HepG2 (cell line): ENCODE data around the gene STKLD1. TPM values are rescaled to one million over a fixed set of nuclear protein-coding genes. Genes with fewer than 3 reads are reported as not detected.

Source experiments
- CTCF ChIP-seq: sonication (generic); formaldehyde crosslinking; IDR thresholded peaks from 2 replicates; pipeline ENCODE4 v1.5.0; 2020; ENCODE audit warnings: mild to moderate bottlenecking, missing genetic modification reagents, moderate library complexity
- GFI1 ChIP-seq: sonication (generic); formaldehyde crosslinking; IDR thresholded peaks from 2 replicates; pipeline ENCODE4 v1.5.0; 2020; ENCODE audit warnings: missing genetic modification reagents, mild to moderate bottlenecking, borderline replicate concordance
- IRF9 ChIP-seq: sonication (generic); formaldehyde crosslinking; IDR thresholded peaks from 2 replicates; pipeline ENCODE4 v1.8.0; 2022; ENCODE audit warnings: missing genetic modification reagents, mild to moderate bottlenecking, borderline replicate concordance
- JARID2 ChIP-seq: sonication (generic); formaldehyde crosslinking; IDR thresholded peaks from 2 replicates; pipeline ENCODE4 v1.8.1; 2023; ENCODE audit warnings: missing genetic modification reagents, inconsistent platforms; ENCODE audit not compliant: insufficient replicate concordance
- SP140L ChIP-seq: sonication (generic); formaldehyde crosslinking; IDR thresholded peaks from 2 replicates; pipeline ENCODE4 v1.4.0; 2020; ENCODE audit warnings: missing genetic modification reagents, borderline replicate concordance
- ZIK1 ChIP-seq: sonication (generic); formaldehyde crosslinking; IDR thresholded peaks from 2 replicates; pipeline ENCODE4 v1.5.0; 2020; ENCODE audit warnings: mild to moderate bottlenecking, low read depth, missing genetic modification reagents, borderline replicate concordance
- ZNF574 ChIP-seq: sonication (generic); formaldehyde crosslinking; IDR thresholded peaks from 2 replicates; pipeline ENCODE4 v1.4.0; 2020; ENCODE audit warnings: missing genetic modification reagents
- ZNF607 ChIP-seq: sonication (generic); formaldehyde crosslinking; IDR thresholded peaks from 2 replicates; pipeline ENCODE4 v1.5.1; 2020; ENCODE audit warnings: missing genetic modification reagents, mild to moderate bottlenecking, borderline replicate concordance
- ZNF629 ChIP-seq: sonication (generic); formaldehyde crosslinking; conservative IDR thresholded peaks from 2 replicates; pipeline ENCODE4 v1.5.0; 2020; ENCODE audit warnings: missing genetic modification reagents
- ZNF7 ChIP-seq: IDR thresholded peaks from 2 replicates; pipeline ENCODE4 v1.6.1; 2016; ENCODE audit warnings: missing biosample characterization, missing genetic modification reagents
- ZSCAN31 ChIP-seq: sonication (generic); formaldehyde crosslinking; IDR thresholded peaks from 2 replicates; pipeline ENCODE4 v1.5.0; 2020; ENCODE audit warnings: low read depth, mild to moderate bottlenecking, missing genetic modification reagents
- polyA plus RNA-seq, 8 experiments: library from polyadenylated mRNA; depleted of rRNA in 3 of 8; stranded (reverse) in 7 of 8; unstranded in 1 of 8; fragments of >200 nt; fragmentation: Illumina TruSeq in 4 of 8; extraction: Trizol in 4 of 8; gene quantifications; 2 replicates each; pipeline versions ENCODE4 v1.2.1 to v1.2.3, GENCODE V29; 2011 to 2016; ENCODE audit warnings: low read depth in 4 of 8, missing spikeins in 1 of 8, mixed read lengths in 1 of 8; ENCODE audit not compliant: insufficient read depth in 1 of 8
- total RNA-seq, 5 experiments: library from RNA; depleted of rRNA; stranded (reverse); fragments of >200 nt; fragmentation: Illumina TruSeq; extraction: Trizol; gene quantifications; 2 replicates each; pipeline ENCODE4 v1.2.3, GENCODE V29; 2016; ENCODE audit warnings: low read depth in 1 of 5
- TF ChIP-seq, protein P1 (sequence below): sonication (generic); formaldehyde crosslinking; IDR thresholded peaks from 2 replicates; pipeline ENCODE4 v1.5.0; 2020; ENCODE audit warnings: missing genetic modification reagents
- TF ChIP-seq, protein P2 (sequence below): sonication (generic); formaldehyde crosslinking; conservative IDR thresholded peaks from 2 replicates; pipeline ENCODE4 v1.4.0; 2020; ENCODE audit warnings: missing genetic modification reagents
- TF ChIP-seq, protein P3 (sequence below): sonication (generic); formaldehyde crosslinking; IDR thresholded peaks from 2 replicates; pipeline ENCODE4 v1.4.0; 2020; ENCODE audit warnings: missing genetic modification reagents

Gene STKLD1
- total and polyA plus RNA-seq, 2 of the 13 experiments (the other 11 are each of a cell fraction or from before 2014, with no cell fraction given): 1.5 to 2.2 TPM

DNA sequence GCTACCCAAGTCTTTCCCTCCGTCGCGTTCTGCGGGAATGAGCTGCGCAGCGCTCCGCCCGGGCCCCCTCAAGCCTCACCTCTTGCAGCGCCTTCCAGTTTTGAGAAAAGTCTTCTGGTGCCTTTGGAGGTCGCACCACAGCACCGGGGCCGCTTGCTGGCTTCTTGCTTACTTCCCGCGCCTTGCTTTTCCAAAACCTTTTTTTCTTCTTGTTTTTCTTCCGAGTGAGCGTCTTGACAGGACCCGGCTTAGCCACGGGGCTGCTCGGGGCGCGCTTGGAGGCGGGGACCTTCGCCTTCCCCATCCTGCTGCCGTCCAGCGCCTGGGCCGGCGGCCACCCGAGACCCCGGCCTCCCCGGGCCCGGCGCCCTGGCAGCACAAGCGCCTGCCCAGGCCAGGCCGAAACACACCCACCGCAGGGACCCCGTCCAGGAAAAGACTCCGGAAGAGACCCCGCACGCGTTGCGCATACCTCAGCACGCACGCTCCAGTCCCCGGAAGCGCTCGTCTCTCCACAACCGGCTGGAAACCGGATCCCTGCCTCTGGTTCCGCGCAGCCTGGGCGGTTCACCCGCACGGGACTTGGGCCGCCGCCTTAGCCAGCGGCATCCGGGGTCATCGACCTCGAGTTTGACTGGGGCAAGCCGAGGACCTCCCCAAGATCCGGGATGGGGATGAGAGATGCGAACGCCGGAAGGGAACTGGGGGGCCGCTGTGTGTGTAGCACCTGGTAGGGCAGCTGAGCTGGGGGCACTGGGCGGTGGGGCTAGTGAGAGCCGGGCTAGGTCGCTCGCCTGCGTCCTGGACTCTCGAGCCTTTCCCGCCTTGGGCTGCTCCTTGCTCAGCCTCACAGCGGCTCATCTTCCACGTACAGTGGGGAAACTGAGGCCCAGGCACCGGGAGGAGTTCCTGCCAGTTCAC lies 41.6 kb downstream of the STKLD1 start, which contains the start of gene REXO4 (continued):
- TF ChIP-seq ZSCAN31 (CRISPR knock-in tag) (peak; percentile 94), ZNF7 (no peak), CTCF (CRISPR knock-in tag) (peak; percentile 44), JARID2 (no peak), IRF9 (CRISPR knock-in tag) (peak; percentile 83; the same call in 1 of the 2 replicates), ZNF607 (CRISPR knock-in tag) (peak; percentile 85; the same call in 1 of the 2 replicates), ZNF629 (CRISPR knock-in tag) (no peak; the same call in 1 of the 2 replicates), GFI1 (CRISPR knock-in tag) (peak; percentile 74), ZNF574 (CRISPR knock-in tag) (peak; percentile 95), ZIK1 (CRISPR knock-in tag) (no peak), SP140L (CRISPR knock-in tag) (no peak)
- TF ChIP-seq, protein P1, sequence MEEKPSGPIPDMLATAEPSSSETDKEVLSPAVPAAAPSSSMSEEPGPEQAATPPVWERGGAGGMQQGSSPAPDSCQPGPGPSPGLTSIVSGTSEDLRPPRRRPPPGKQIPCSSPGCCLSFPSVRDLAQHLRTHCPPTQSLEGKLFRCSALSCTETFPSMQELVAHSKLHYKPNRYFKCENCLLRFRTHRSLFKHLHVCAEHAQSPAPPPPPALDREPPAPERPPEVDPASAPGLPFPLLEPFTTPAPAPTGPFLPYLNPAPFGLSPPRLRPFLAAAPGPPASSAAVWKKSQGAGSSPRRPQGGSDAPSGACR (CRISPR knock-in tag): peak; percentile 98
- TF ChIP-seq, protein P2, sequence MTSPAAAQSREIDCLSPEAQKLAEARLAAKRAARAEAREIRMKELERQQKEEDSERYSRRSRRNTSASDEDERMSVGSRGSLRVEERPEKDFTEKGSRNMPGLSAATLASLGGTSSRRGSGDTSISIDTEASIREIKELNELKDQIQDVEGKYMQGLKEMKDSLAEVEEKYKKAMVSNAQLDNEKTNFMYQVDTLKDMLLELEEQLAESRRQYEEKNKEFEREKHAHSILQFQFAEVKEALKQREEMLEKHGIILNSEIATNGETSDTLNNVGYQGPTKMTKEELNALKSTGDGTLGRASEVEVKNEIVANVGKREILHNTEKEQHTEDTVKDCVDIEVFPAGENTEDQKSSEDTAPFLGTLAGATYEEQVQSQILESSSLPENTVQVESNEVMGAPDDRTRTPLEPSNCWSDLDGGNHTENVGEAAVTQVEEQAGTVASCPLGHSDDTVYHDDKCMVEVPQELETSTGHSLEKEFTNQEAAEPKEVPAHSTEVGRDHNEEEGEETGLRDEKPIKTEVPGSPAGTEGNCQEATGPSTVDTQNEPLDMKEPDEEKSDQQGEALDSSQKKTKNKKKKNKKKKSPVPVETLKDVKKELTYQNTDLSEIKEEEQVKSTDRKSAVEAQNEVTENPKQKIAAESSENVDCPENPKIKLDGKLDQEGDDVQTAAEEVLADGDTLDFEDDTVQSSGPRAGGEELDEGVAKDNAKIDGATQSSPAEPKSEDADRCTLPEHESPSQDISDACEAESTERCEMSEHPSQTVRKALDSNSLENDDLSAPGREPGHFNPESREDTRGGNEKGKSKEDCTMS: no peak
- TF ChIP-seq, protein P3, sequence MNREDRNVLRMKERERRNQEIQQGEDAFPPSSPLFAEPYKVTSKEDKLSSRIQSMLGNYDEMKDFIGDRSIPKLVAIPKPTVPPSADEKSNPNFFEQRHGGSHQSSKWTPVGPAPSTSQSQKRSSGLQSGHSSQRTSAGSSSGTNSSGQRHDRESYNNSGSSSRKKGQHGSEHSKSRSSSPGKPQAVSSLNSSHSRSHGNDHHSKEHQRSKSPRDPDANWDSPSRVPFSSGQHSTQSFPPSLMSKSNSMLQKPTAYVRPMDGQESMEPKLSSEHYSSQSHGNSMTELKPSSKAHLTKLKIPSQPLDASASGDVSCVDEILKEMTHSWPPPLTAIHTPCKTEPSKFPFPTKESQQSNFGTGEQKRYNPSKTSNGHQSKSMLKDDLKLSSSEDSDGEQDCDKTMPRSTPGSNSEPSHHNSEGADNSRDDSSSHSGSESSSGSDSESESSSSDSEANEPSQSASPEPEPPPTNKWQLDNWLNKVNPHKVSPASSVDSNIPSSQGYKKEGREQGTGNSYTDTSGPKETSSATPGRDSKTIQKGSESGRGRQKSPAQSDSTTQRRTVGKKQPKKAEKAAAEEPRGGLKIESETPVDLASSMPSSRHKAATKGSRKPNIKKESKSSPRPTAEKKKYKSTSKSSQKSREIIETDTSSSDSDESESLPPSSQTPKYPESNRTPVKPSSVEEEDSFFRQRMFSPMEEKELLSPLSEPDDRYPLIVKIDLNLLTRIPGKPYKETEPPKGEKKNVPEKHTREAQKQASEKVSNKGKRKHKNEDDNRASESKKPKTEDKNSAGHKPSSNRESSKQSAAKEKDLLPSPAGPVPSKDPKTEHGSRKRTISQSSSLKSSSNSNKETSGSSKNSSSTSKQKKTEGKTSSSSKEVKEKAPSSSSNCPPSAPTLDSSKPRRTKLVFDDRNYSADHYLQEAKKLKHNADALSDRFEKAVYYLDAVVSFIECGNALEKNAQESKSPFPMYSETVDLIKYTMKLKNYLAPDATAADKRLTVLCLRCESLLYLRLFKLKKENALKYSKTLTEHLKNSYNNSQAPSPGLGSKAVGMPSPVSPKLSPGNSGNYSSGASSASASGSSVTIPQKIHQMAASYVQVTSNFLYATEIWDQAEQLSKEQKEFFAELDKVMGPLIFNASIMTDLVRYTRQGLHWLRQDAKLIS (CRISPR knock-in tag): no peak
